ENCODE results near the gene SNX30.

DNA sequence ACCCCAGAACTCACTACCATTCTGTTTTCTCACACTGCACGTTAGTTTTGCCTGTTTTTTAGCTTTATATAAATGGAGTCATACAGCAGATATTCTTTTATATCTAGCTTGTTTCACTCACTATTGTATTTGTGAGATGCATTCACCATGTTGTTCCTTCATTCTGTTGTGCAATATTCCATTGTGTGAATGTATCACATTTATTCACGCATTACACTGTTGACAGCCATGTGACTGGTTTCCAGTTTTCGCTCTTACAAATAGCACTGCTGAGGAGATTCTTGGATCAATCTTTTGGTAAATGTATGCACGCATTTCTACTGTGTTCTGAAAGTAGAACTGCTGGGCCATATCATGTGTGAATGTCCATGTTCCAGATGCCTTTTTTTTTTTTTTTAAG lies 6.4 kb upstream of the SNX30 start:
- TF ChIP-seq, protein P1, sequence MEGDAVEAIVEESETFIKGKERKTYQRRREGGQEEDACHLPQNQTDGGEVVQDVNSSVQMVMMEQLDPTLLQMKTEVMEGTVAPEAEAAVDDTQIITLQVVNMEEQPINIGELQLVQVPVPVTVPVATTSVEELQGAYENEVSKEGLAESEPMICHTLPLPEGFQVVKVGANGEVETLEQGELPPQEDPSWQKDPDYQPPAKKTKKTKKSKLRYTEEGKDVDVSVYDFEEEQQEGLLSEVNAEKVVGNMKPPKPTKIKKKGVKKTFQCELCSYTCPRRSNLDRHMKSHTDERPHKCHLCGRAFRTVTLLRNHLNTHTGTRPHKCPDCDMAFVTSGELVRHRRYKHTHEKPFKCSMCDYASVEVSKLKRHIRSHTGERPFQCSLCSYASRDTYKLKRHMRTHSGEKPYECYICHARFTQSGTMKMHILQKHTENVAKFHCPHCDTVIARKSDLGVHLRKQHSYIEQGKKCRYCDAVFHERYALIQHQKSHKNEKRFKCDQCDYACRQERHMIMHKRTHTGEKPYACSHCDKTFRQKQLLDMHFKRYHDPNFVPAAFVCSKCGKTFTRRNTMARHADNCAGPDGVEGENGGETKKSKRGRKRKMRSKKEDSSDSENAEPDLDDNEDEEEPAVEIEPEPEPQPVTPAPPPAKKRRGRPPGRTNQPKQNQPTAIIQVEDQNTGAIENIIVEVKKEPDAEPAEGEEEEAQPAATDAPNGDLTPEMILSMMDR (IDR thresholded peaks at IDR 0.05): no peak
- no peak for TF ChIP-seq POLR2A (IDR thresholded peaks at IDR 0.05)

Measured in vagina (tissue), 2 donors.